ENCODE results near the gene DEFB124. TPM values are rescaled to one million over a fixed set of nuclear protein-coding genes. Genes with fewer than 3 reads are reported as not detected.
"Not testable (repeated sequence)": the region's sequence is repeated elsewhere in the genome, so short reads cannot be mapped to it uniquely, and the experiment has no call there.

The DEFB124 gene
- total RNA-seq, 4 donors from 2014 or later: not detected

DNA sequence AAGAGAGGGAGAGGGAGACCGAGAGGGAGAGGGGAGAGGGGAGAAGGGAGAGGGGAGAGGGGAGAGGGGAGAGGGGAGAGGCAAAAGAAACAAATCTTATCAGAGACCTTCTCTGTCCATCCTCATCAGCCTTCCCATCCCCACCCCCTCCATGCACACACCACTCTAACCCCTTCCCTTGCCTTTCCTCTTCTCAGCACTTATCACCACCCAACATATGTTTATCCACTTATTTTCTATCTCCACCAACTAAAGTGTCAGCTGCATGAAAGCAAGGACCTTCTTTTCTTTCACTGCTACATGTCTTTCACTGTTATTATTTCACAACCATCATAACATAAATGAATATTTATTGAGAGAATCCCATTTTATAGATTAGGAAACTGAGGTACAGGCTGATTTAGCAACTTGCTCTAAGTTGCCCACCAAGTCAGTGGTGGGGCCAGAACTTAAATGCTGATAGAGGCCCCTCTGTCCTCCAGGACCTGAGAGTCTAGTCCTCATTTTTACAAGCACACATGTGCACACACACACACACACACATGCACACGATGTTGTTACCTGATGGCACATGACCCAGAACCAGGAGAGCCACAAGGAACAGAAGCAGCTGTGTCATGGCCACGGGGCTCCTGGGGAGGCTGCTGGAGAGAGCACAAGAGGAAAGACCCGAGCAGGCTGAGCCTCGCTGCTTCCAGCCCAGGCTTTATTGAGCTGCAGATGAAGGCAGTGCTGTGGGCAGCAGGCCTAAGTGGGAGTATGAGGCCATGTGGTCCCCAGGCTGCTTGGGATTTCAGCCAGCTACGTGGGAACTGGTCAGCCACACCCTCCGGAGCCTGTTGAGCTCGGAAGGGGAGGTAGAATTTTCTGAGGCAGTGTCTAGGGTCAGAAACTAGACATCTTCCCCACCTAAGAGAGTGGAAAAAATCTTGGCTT, 2.3 kb downstream of the DEFB124 start:
- no peak overlapping the region for H3K4me3 ChIP-seq (ENCODE audit: low read depth, poor library complexity, severe bottlenecking)
- no peak for DNase-seq (ENCODE audit: low spot score in 2 of 2)
- intact Hi-C loops (cut with DNase I; ENCODE audit: low total_unique reads): no loop called here
- TF ChIP-seq, protein P1, sequence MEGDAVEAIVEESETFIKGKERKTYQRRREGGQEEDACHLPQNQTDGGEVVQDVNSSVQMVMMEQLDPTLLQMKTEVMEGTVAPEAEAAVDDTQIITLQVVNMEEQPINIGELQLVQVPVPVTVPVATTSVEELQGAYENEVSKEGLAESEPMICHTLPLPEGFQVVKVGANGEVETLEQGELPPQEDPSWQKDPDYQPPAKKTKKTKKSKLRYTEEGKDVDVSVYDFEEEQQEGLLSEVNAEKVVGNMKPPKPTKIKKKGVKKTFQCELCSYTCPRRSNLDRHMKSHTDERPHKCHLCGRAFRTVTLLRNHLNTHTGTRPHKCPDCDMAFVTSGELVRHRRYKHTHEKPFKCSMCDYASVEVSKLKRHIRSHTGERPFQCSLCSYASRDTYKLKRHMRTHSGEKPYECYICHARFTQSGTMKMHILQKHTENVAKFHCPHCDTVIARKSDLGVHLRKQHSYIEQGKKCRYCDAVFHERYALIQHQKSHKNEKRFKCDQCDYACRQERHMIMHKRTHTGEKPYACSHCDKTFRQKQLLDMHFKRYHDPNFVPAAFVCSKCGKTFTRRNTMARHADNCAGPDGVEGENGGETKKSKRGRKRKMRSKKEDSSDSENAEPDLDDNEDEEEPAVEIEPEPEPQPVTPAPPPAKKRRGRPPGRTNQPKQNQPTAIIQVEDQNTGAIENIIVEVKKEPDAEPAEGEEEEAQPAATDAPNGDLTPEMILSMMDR (IDR thresholded peaks at IDR 0.05): no peak
- TF ChIP-seq POLR2A (IDR thresholded peaks at IDR 0.05): no peak
- WGBS, 2 donors: 44 to 52% methylated on average over 8 of the region's 8 CpGs

DNA sequence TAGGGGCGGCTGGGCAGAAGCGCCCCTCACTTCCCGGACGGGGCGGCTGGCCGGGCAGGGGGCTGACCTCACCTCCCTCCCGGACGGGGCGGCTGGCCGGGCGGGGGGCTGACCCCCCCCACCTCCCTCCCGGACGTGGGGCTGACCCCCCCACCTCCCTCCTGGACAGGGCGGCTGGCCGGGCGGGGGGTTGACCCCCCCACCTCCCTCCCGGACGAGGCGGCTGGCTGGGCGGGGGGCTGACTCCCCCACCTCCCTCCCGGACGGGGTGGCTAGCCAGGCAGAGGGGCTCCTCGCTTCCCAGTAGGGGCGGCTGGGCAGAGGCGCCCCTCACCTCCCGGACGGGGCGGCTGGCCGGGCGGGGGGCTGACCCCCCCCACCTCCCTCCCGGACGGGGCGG, 4.0 kb downstream of the DEFB124 start:
- intact Hi-C loops (cut with DNase I; ENCODE audit: low total_unique reads): not testable (repeated sequence)

GRCh38 chr20:31454361-31454760, 20.6 kb downstream of the DEFB124 start:
- intact Hi-C loops (cut with DNase I; ENCODE audit: low total_unique reads): no loop called here
- H3K4me3 ChIP-seq (ENCODE audit: low read depth, poor library complexity, severe bottlenecking): no peak overlapping the region
- no peak for DNase-seq (ENCODE audit: low spot score in 2 of 2)
- 97 to 100% methylated on average over 1 of the region's 1 CpG for WGBS, 2 donors
- no peak for TF ChIP-seq POLR2A (IDR thresholded peaks at IDR 0.05)

More for the DNA sequence above, 4.0 kb downstream of the DEFB124 start:
- not testable (repeated sequence) for H3K4me3 ChIP-seq (ENCODE audit: low read depth, poor library complexity, severe bottlenecking); DNase-seq (ENCODE audit: low spot score in 2 of 2)
- no CpG with 5 or more reads among the region's 33 CpGs for WGBS, 2 donors

- H3K4me3 ChIP-seq (ENCODE audit: low read depth, poor library complexity, severe bottlenecking): no peak overlapping the region
- intact Hi-C loops (cut with DNase I; ENCODE audit: low total_unique reads): no loop called here
- 44 to 48% methylated on average over 2 of the region's 2 CpGs for WGBS, 2 donors
- TF ChIP-seq, protein P1 (IDR thresholded peaks at IDR 0.05): no peak
- no peak for TF ChIP-seq POLR2A (IDR thresholded peaks at IDR 0.05)
- DNase-seq (ENCODE audit: low spot score in 2 of 2): no peak
Measured at GRCh38 chr20:31452575-31452974, 22.4 kb downstream of the DEFB124 start.

GRCh38 chr20:31449511-31450414, 25.2 kb downstream of the DEFB124 start:
- no peak overlapping the region for H3K4me3 ChIP-seq (ENCODE audit: low read depth, poor library complexity, severe bottlenecking)
- WGBS, 2 donors: 72 to 81% methylated on average over 8 of the region's 8 CpGs
- intact Hi-C loops (cut with DNase I; ENCODE audit: low total_unique reads): no loop called here
- TF ChIP-seq, protein P1 (IDR thresholded peaks at IDR 0.05): no peak
- TF ChIP-seq POLR2A (IDR thresholded peaks at IDR 0.05): no peak
- DNase-seq (ENCODE audit: low spot score in 2 of 2): no peak

DNA sequence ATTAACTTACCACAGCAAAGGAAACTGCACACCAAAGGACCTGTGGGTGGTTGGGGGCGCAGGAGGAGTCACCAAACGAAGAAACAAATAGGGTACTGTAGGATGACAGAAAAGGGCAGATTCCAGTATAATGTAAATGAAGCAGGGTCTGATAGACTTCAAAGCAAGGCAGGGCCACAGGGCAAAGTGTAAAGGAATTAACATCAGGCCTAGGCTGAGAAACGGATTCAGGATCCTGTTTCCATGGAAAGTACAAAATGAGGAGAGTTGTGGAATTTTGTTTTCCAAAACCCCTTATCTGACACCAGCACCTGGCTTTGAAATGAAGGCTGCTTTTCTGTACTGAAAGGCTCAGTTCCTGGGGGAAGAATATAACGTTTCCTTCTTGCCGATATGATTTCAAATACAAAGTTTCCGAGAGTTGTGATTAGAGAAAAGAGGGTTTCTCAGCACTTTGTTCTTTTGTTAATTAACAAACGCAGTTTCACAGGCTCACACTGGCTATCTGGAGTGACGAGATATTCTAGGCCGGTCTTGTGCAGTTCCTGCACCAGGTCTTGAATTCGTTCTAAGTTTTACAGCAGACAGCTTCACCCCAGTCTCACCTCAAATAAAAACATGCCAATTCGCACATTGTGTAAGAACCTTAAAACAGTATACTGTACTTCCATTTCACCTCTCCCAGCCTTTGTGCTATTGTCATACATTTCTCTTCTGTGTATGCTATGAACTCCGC, 28.7 kb downstream of the DEFB124 start:
- no peak for DNase-seq (ENCODE audit: low spot score in 2 of 2)
- intact Hi-C loops (cut with DNase I; ENCODE audit: low total_unique reads): no loop called here
- H3K4me3 ChIP-seq (ENCODE audit: low read depth, poor library complexity, severe bottlenecking): no peak overlapping the region
- 71 to 80% methylated on average over 12 of the region's 12 CpGs for WGBS, 2 donors
- TF ChIP-seq, protein P1 (IDR thresholded peaks at IDR 0.05): no peak

Measured in lower leg skin (tissue), 4 donors.